HEK293 (cell line): ENCODE measurements around the gene GNG4.
A peak's percentile ranks its signal among the peaks of the same experiment; 100 is the strongest.

Experiments used
- CTCF ChIA-PET: fragments of 350-600 bp; formaldehyde crosslinking; extraction: SDS; loops from one replicate; lab custom pipeline; 2021; ENCODE audit warnings: antibody characterized with exemption; lab: Yijun Ruan, JAX
- POLR2A ChIA-PET: fragments of 300-600 bp; formaldehyde crosslinking; extraction: SDS; loops from one replicate; lab custom pipeline; 2020; ENCODE audit warnings: antibody characterized with exemption, inconsistent platforms; lab: Yijun Ruan, JAX
- H3K27ac ChIP-seq: fragments of 200-500 bp; sonication (Bioruptor generic); 2 replicates; pipeline ENCODE4 v1.5.1; 2014; ENCODE audit warnings: low read depth, low read length, control low read depth, inconsistent platforms; ENCODE audit errors: extremely low read depth
- H3K36me3 ChIP-seq, 2 experiments: fragments of 200-500 bp in 1 of 2; sonication (Bioruptor generic) in 1 of 2; 1 replicate in 1 of 2; 2 replicates in 1 of 2; pipeline ENCODE4 v1.5.1; 2014 to 2017; ENCODE audit warnings: inconsistent platforms in 2 of 2, low read length in 2 of 2; ENCODE audit not compliant: control insufficient read depth in 2 of 2, insufficient read depth in 1 of 2
- H3K4me1 ChIP-seq: fragments of 200-500 bp; sonication (Bioruptor generic); 2 replicates; pipeline ENCODE4 v1.5.1; 2014; ENCODE audit warnings: mild to moderate bottlenecking, low read length, inconsistent platforms; ENCODE audit not compliant: control insufficient read depth, insufficient read depth
- H3K4me3 ChIP-seq: 2 replicates; pipeline ENCODE4 v1.5.1; 2011; ENCODE audit warnings: low read depth, mild to moderate bottlenecking, control low read depth, low read length, moderate library complexity
- H3K9me3 ChIP-seq: fragments of 200-500 bp; sonication (Bioruptor generic); 2 replicates; pipeline ENCODE4 v1.5.1; 2014; ENCODE audit warnings: low read depth, low read length, inconsistent platforms; ENCODE audit not compliant: control insufficient read depth, insufficient read depth
- ATF2 ChIP-seq: fragments of 450-650 bp; formaldehyde crosslinking; IDR thresholded peaks from 2 replicates; pipeline ENCODE4 v1.5.1; 2016; ENCODE audit warnings: missing biosample characterization, missing genetic modification characterization, low read depth
- EGR2 ChIP-seq: fragments of 450-650 bp; formaldehyde crosslinking; IDR thresholded peaks from 2 replicates; pipeline ENCODE4 v1.5.1; 2016; ENCODE audit warnings: low read depth, missing biosample characterization, missing genetic modification characterization
- HOXA7 ChIP-seq: sonication (generic); formaldehyde crosslinking; IDR thresholded peaks from 2 replicates; pipeline ENCODE4 v1.8.1; 2022; ENCODE audit warnings: missing genetic modification reagents, borderline replicate concordance
- HOXD13 ChIP-seq: sonication (generic); formaldehyde crosslinking; IDR thresholded peaks from 2 replicates; pipeline ENCODE4 v1.8.0; 2022; ENCODE audit warnings: missing genetic modification reagents, borderline replicate concordance
- RBAK ChIP-seq: fragments of 450-650 bp; formaldehyde crosslinking; IDR thresholded peaks from 2 replicates; pipeline ENCODE4 v1.5.1; 2016; ENCODE audit warnings: missing biosample characterization, missing genetic modification characterization
- ZBTB21 ChIP-seq: fragments of 450-650 bp; formaldehyde crosslinking; IDR thresholded peaks from 2 replicates; pipeline ENCODE4 v1.5.1; 2017; ENCODE audit warnings: missing biosample characterization, missing genetic modification characterization
- ZBTB48 ChIP-seq: fragments of 450-650 bp; formaldehyde crosslinking; IDR thresholded peaks from 2 replicates; pipeline ENCODE4 v1.5.1; 2016; ENCODE audit warnings: missing biosample characterization, missing genetic modification characterization
- ZNF155 ChIP-seq: fragments of 450-650 bp; formaldehyde crosslinking; IDR thresholded peaks from 2 replicates; pipeline ENCODE4 v1.5.1; 2016; ENCODE audit warnings: missing biosample characterization, missing genetic modification characterization
- ZNF184 ChIP-seq: fragments of 450-650 bp; IDR thresholded peaks from 2 replicates; pipeline ENCODE4 v1.5.1; 2018; ENCODE audit warnings: missing biosample characterization, mild to moderate bottlenecking, missing genetic modification characterization
- ZNF2 ChIP-seq: fragments of 450-650 bp; formaldehyde crosslinking; IDR thresholded peaks from 2 replicates; pipeline ENCODE4 v1.5.1; 2016; ENCODE audit warnings: missing biosample characterization, missing genetic modification characterization
- ZNF211 ChIP-seq: fragments of 450-650 bp; formaldehyde crosslinking; IDR thresholded peaks from 2 replicates; pipeline ENCODE4 v1.5.1; 2016; ENCODE audit warnings: low read depth, missing biosample characterization, missing genetic modification characterization
- ZNF214 ChIP-seq: fragments of 450-650 bp; formaldehyde crosslinking; IDR thresholded peaks from 2 replicates; pipeline ENCODE4 v1.5.1; 2017; ENCODE audit warnings: missing biosample characterization, mild to moderate bottlenecking, missing genetic modification characterization, borderline replicate concordance
- ZNF221 ChIP-seq: fragments of 450-650 bp; formaldehyde crosslinking; IDR thresholded peaks from 2 replicates; pipeline ENCODE4 v1.5.1; 2017; ENCODE audit warnings: missing biosample characterization, missing genetic modification characterization, borderline replicate concordance
- ZNF266 ChIP-seq: fragments of 450-650 bp; formaldehyde crosslinking; IDR thresholded peaks from 2 replicates; pipeline ENCODE4 v1.5.1; 2016; ENCODE audit warnings: missing biosample characterization, missing genetic modification characterization, low read depth
- ZNF324 ChIP-seq: fragments of 450-650 bp; formaldehyde crosslinking; IDR thresholded peaks from 2 replicates; pipeline ENCODE4 v1.5.1; 2016; ENCODE audit warnings: missing biosample characterization, missing genetic modification characterization
- ZNF362 ChIP-seq: fragments of 450-650 bp; formaldehyde crosslinking; IDR thresholded peaks from 2 replicates; pipeline ENCODE4 v1.5.1; 2016; ENCODE audit warnings: missing biosample characterization, missing genetic modification characterization
- ZNF391 ChIP-seq: fragments of 450-650 bp; formaldehyde crosslinking; IDR thresholded peaks from 2 replicates; pipeline ENCODE4 v1.5.1; 2016; ENCODE audit warnings: low read depth, missing biosample characterization, missing genetic modification characterization, borderline replicate concordance
- ZNF521 ChIP-seq: fragments of 450-650 bp; formaldehyde crosslinking; IDR thresholded peaks from 2 replicates; pipeline ENCODE4 v1.5.1; 2017; ENCODE audit warnings: missing biosample characterization, mild to moderate bottlenecking, missing genetic modification characterization
- ZNF561 ChIP-seq: fragments of 450-650 bp; IDR thresholded peaks from 2 replicates; pipeline ENCODE4 v1.5.1; 2018; ENCODE audit warnings: missing biosample characterization, missing genetic modification characterization, borderline replicate concordance
- ZNF580 ChIP-seq: fragments of 450-650 bp; formaldehyde crosslinking; IDR thresholded peaks from 2 replicates; pipeline ENCODE4 v1.5.1; 2016; ENCODE audit warnings: missing biosample characterization, missing genetic modification characterization
- ZNF785 ChIP-seq: fragments of 450-650 bp; formaldehyde crosslinking; IDR thresholded peaks from 2 replicates; pipeline ENCODE4 v1.5.1; 2016; ENCODE audit warnings: missing biosample characterization, missing genetic modification characterization
- ZNF791 ChIP-seq: fragments of 450-650 bp; formaldehyde crosslinking; IDR thresholded peaks from 2 replicates; pipeline ENCODE4 v1.5.1; 2016; ENCODE audit warnings: missing biosample characterization, missing genetic modification characterization
- TF ChIP-seq, protein P1 (sequence below): fragments of 450-650 bp; formaldehyde crosslinking; optimal IDR thresholded peaks from 2 replicates; pipeline ENCODE3; 2016; ENCODE audit warnings: missing biosample characterization, mild to moderate bottlenecking, missing genetic modification characterization
- TF ChIP-seq, protein P2 (sequence below): fragments of 450-650 bp; formaldehyde crosslinking; IDR thresholded peaks from 2 replicates; pipeline ENCODE4 v1.5.1; 2017; ENCODE audit warnings: missing biosample characterization, missing genetic modification characterization
- TF ChIP-seq, protein P3 (sequence below): fragments of 450-650 bp; formaldehyde crosslinking; IDR thresholded peaks from 2 replicates; pipeline ENCODE4 v1.5.1; 2016; ENCODE audit warnings: missing biosample characterization, missing genetic modification characterization

The GNG4 gene

DNA sequence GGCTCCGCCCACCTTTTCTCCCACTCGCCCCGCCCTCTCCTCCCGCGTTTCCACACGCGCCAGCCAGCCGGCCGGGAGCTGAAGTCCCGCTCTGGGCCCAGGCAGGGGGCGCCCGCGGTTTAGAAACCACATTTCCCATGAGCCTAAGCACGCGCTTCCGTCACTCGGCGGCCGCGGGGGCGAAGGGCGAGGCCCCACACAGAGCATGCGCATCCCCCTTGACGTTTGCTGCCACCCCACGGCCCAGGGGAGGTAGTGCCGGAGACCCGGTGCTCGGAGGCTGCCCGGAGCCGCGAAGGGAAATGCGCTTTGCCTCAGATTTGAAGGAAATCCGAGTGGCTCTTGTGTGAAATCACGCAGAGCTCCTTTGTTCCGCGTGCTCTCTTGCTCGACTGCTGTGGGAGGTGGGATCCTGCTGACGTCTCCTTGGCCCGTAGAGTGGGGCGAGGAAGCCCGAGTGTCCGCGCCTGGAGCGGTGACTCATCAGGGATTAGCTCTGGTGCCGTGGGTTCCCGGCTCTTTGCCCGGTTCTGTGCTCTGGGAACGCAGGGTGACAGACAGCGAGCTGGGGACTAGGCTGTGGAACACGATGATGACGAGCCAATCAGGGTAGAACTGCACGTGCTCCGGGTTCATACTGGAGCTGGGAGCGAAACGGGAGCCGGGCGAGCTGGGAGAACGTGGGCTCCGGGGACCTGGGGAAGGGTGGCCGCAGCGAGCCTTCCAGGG is 144.9 kb downstream of the GNG4 start (continued):
- TF ChIP-seq ATF2 (tag by site-specific recombination): peak; percentile 72
- no peak for TF ChIP-seq ZNF214 (tag by site-specific recombination)
- no peak for TF ChIP-seq ZNF266 (tag by site-specific recombination)
- peak; percentile 97 for TF ChIP-seq ZNF2 (tag by site-specific recombination)
- no peak for TF ChIP-seq ZNF184 (tag by site-specific recombination)
- TF ChIP-seq ZNF521: no peak

GRCh38 chr1:235504122-235504493 is 145.5 kb downstream of the GNG4 start, which contains the start of gene B3GALNT2:
TSS of gene B3GALNT2 (minus strand) at chr1:235504452. CDS start at chr1:235504252, 200 bp downstream.
- Histone ChIP-seq H3K4me1 (peaks cover 8% of the 10 kb centered on the region), H3K9me3 (no peaks in the 10 kb centered on the region), H3K27ac (peak within 1 kb of the TSS; percentile 94), H3K4me3 (peak within 1 kb of the TSS; percentile 94), H3K36me3 (no peaks in the 10 kb centered on the region; a peak in 1 of 3 replicates)
- ChIA-PET POLR2A (interaction anchor here (0.5 to 3.2 kb wide), 52 partner anchors 8 to 1131 kb away, joined by 3 to 21 read pairs (median 4); partner anchors contain the start of genes ARID4B, COA6, GGPS1 and LYST), CTCF (interaction anchor here (0.6 to 3.3 kb wide), 27 partner anchors 10 to 1027 kb away, joined by 3 to 22 read pairs (median 4); no protein-coding TSS in a partner anchor)
- no peak for TF ChIP-seq ZBTB21 (tag by site-specific recombination)
- no peak for TF ChIP-seq RBAK (tag by site-specific recombination)
- TF ChIP-seq HOXD13: no peak
- TF ChIP-seq ZNF324 (tag by site-specific recombination): no peak
- TF ChIP-seq, protein P1, sequence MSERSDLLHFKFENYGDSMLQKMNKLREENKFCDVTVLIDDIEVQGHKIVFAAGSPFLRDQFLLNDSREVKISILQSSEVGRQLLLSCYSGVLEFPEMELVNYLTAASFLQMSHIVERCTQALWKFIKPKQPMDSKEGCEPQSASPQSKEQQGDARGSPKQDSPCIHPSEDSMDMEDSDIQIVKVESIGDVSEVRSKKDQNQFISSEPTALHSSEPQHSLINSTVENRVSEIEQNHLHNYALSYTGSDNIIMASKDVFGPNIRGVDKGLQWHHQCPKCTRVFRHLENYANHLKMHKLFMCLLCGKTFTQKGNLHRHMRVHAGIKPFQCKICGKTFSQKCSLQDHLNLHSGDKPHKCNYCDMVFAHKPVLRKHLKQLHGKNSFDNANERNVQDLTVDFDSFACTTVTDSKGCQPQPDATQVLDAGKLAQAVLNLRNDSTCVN: no peak
- no peak for TF ChIP-seq ZNF362
- TF ChIP-seq ZNF561 (tag by site-specific recombination): peak; percentile 97
- TF ChIP-seq ZNF580 (tag by site-specific recombination): no peak
- no peak for TF ChIP-seq ZNF214 (tag by site-specific recombination)
- no peak for TF ChIP-seq ZNF2 (tag by site-specific recombination)
- TF ChIP-seq ZBTB48: peak; percentile 99
- TF ChIP-seq EGR2: no peak
- 0 out of 2 replicates have a peak, but pooled peaks have one; percentile 46 for TF ChIP-seq ZNF785 (tag by site-specific recombination)
- TF ChIP-seq HOXA7 (CRISPR knock-in tag): no peak
- no peak for TF ChIP-seq ZNF221 (tag by site-specific recombination)
- no peak for TF ChIP-seq ZNF791 (tag by site-specific recombination)
- TF ChIP-seq, protein P2, sequence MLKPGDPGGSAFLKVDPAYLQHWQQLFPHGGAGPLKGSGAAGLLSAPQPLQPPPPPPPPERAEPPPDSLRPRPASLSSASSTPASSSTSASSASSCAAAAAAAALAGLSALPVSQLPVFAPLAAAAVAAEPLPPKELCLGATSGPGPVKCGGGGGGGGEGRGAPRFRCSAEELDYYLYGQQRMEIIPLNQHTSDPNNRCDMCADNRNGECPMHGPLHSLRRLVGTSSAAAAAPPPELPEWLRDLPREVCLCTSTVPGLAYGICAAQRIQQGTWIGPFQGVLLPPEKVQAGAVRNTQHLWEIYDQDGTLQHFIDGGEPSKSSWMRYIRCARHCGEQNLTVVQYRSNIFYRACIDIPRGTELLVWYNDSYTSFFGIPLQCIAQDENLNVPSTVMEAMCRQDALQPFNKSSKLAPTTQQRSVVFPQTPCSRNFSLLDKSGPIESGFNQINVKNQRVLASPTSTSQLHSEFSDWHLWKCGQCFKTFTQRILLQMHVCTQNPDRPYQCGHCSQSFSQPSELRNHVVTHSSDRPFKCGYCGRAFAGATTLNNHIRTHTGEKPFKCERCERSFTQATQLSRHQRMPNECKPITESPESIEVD: no peak
- no peak for TF ChIP-seq ZNF391 (tag by site-specific recombination)
- no peak for TF ChIP-seq ZNF155 (tag by site-specific recombination)
- TF ChIP-seq ZNF211 (tag by site-specific recombination): no peak
- TF ChIP-seq, protein P3, sequence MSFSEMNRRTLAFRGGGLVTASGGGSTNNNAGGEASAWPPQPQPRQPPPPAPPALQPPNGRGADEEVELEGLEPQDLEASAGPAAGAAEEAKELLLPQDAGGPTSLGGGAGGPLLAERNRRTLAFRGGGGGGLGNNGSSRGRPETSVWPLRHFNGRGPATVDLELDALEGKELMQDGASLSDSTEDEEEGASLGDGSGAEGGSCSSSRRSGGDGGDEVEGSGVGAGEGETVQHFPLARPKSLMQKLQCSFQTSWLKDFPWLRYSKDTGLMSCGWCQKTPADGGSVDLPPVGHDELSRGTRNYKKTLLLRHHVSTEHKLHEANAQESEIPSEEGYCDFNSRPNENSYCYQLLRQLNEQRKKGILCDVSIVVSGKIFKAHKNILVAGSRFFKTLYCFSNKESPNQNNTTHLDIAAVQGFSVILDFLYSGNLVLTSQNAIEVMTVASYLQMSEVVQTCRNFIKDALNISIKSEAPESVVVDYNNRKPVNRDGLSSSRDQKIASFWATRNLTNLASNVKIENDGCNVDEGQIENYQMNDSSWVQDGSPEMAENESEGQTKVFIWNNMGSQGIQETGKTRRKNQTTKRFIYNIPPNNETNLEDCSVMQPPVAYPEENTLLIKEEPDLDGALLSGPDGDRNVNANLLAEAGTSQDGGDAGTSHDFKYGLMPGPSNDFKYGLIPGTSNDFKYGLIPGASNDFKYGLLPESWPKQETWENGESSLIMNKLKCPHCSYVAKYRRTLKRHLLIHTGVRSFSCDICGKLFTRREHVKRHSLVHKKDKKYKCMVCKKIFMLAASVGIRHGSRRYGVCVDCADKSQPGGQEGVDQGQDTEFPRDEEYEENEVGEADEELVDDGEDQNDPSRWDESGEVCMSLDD (tag by site-specific recombination): no peak
